Esophagus muscularis mucosa (tissue), 4 donors: ENCODE results near the gene SIAH3. TPM values are rescaled to one million over a fixed set of nuclear protein-coding genes. Genes with fewer than 3 reads are reported as not detected.

Source experiments
- DNase-seq: peaks from one replicate; pipeline ENCODE4 v3.0.0-alpha.2; 2017; ENCODE audit errors: extremely low spot score
- H3K27ac ChIP-seq, 4 donors: fragments of 200-600 bp; sonication (generic); replicated peaks in 1 of 4; 1 replicate in 3 of 4; 2 replicates in 1 of 4; pipeline ENCODE4 v1.5.1; 2016 to 2019; ENCODE audit warnings: mild to moderate bottlenecking in 1 of 4
- H3K27me3 ChIP-seq, 4 donors: fragments of 200-600 bp; sonication (generic); one replicate each; pipeline versions ENCODE4 v1.5.1 to v1.6.0; 2016 to 2019
- H3K36me3 ChIP-seq, 4 donors: fragments of 200-600 bp; sonication (generic); one replicate each; pipeline ENCODE4 v1.5.1; 2016 to 2019
- H3K4me1 ChIP-seq, 4 donors: fragments of 200-600 bp; sonication (generic); one replicate each; pipeline ENCODE4 v1.5.1; 2016 to 2019
- H3K4me3 ChIP-seq, 4 donors: fragments of 200-600 bp; sonication (generic); 1 replicate in 2 of 4; 2 replicates in 2 of 4; pipeline ENCODE4 v1.5.1; 2016 to 2019; ENCODE audit warnings: mild to moderate bottlenecking in 4 of 4, moderate library complexity in 1 of 4
- H3K9me3 ChIP-seq, 4 donors: fragments of 200-600 bp; sonication (generic); 1 replicate in 3 of 4; 2 replicates in 1 of 4; pipeline ENCODE4 v1.5.1; 2016 to 2019
- EP300 ChIP-seq: sonication (generic); formaldehyde crosslinking; IDR thresholded peaks from one replicate; pipeline ENCODE4 v1.6.1; 2017; ENCODE audit warnings: antibody characterized with exemption
- POLR2A ChIP-seq: fragments of 450-650 bp; IDR thresholded peaks from one replicate; pipeline ENCODE4 v1.6.1; 2017; ENCODE audit warnings: antibody characterized with exemption, moderate library complexity, mild to moderate bottlenecking, low read depth
- POLR2AphosphoS5 ChIP-seq, 2 donors: sonication (generic); formaldehyde crosslinking; IDR thresholded peaks; one replicate each; pipeline ENCODE4 v1.6.1; 2017; ENCODE audit warnings: antibody characterized with exemption in 2 of 2
- WGBS: methylation state at CpG from one replicate; pipeline ENCODE4 v1.1.5; 2018; 5-methylcytosine and 5-hydroxymethylcytosine counted together
- intact Hi-C: fragments of 100-400 bp; cut with DNase I; formaldehyde crosslinking; loops from one replicate; pipeline ENCODE4 v1.15.1; 2023
- total RNA-seq, 4 donors: library from RNA; depleted of rRNA; stranded (reverse); fragments of >200 nt; gene quantifications; one replicate each; pipeline versions ENCODE4 v1.1.0 to v1.2.1, GENCODE V29; 2016
- TF ChIP-seq, protein P1 (sequence below), 3 experiments: fragments of 200-600 bp in 2 of 3; fragments of 450-650 bp in 1 of 3; sonication (generic) in 2 of 3; IDR thresholded peaks; one replicate each; pipeline ENCODE4 v1.5.1; 2017 to 2019; ENCODE audit warnings: antibody characterized with exemption in 3 of 3, mild to moderate bottlenecking in 2 of 3, moderate library complexity in 1 of 3

The SIAH3 gene
- total RNA-seq, 4 donors from 2014 or later = not detected

DNA sequence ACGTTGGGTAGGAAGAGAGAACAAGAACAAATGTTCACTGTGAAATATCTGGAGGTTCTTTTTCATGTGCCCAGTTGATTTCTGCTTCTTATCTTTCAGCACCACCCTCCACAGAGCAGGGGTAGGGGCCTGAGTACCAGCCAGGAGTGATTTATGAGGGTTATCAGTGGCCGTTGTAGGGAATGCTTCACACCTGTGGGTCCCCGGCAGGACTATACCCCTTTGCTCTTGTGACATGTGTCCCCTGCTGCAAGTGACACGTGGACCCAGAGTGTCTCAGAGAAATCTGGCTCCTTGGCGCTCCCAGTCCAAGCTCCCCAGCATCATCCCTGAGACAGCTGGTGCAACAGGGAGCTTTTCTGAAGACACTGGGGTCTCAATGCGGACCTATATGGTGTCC is 29.7 kb downstream of the SIAH3 start:
- intact Hi-C loops = no loop called here
- Histone ChIP-seq H3K36me3 (no peaks in the 10 kb centered on the region), H3K27me3 (no peaks in the 10 kb centered on the region), H3K27ac (no peak overlapping the region), H3K4me1 (peaks cover 3 to 16% (median 13%) of the 10 kb centered on the region in 4 donors), H3K4me3 (no peak overlapping the region), H3K9me3 (peaks cover 0 to 4% (median 0%) of the 10 kb centered on the region in 4 donors)
- TF ChIP-seq, protein P1, sequence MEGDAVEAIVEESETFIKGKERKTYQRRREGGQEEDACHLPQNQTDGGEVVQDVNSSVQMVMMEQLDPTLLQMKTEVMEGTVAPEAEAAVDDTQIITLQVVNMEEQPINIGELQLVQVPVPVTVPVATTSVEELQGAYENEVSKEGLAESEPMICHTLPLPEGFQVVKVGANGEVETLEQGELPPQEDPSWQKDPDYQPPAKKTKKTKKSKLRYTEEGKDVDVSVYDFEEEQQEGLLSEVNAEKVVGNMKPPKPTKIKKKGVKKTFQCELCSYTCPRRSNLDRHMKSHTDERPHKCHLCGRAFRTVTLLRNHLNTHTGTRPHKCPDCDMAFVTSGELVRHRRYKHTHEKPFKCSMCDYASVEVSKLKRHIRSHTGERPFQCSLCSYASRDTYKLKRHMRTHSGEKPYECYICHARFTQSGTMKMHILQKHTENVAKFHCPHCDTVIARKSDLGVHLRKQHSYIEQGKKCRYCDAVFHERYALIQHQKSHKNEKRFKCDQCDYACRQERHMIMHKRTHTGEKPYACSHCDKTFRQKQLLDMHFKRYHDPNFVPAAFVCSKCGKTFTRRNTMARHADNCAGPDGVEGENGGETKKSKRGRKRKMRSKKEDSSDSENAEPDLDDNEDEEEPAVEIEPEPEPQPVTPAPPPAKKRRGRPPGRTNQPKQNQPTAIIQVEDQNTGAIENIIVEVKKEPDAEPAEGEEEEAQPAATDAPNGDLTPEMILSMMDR (IDR thresholded peaks at IDR 0.05) = no peak
- TF ChIP-seq POLR2AphosphoS5 (IDR thresholded peaks at IDR 0.05) = no peak
- TF ChIP-seq EP300 = no peak
- no peak for TF ChIP-seq POLR2A
- no peak for DNase-seq
- 90% methylated on average over 6 of the region's 6 CpGs for WGBS

DNA sequence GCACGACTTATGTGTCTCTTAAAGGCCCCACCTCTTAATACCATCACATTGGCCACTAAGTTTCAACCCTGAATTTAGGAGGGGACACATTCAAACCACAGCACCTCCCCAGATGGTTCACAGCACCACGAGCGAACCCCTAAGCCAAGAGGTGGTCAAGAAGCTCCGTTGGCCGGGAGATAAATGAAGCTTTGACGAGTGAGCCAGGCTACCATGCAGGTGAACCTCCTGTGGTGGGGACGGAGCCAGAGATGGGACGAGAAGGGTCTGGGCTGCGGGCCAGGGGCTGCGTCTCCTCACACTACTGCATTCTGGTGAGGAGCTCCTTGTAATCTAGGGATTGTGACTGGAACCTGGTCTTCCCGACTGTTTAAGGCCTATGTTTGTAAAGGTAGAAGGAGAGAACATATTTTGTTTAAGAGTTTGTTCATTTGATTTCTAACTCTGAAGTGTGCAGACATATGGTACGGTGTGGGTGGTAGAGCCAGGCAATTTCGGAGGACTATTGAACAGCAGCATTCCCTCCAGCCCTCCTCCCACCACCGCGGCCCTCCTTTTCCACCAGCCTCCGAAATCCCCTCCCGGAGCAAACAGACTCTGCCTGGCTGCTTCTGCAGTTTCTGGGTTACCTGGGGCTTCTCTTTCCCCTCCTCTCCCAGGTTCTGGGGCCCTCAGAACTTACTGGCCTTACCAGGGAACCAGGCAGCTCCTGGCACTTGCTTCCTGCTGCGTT is 31.3 kb downstream of the SIAH3 start:
- TF ChIP-seq EP300 = no peak
- no peak for TF ChIP-seq POLR2A
- TF ChIP-seq, protein P1 (IDR thresholded peaks at IDR 0.05) = no peak
- no peak for TF ChIP-seq POLR2AphosphoS5 (IDR thresholded peaks at IDR 0.05)
- Histone ChIP-seq H3K27me3 (no peaks in the 10 kb centered on the region), H3K27ac (no peak overlapping the region), H3K36me3 (no peaks in the 10 kb centered on the region), H3K4me3 (no peak overlapping the region), H3K9me3 (peaks cover 0 to 4% (median 0%) of the 10 kb centered on the region in 4 donors), H3K4me1 (peaks cover 3 to 14% (median 11%) of the 10 kb centered on the region in 4 donors)
- WGBS = 92% methylated on average over 18 of the region's 18 CpGs
- no peak for DNase-seq
- intact Hi-C loops = no loop called here

DNA sequence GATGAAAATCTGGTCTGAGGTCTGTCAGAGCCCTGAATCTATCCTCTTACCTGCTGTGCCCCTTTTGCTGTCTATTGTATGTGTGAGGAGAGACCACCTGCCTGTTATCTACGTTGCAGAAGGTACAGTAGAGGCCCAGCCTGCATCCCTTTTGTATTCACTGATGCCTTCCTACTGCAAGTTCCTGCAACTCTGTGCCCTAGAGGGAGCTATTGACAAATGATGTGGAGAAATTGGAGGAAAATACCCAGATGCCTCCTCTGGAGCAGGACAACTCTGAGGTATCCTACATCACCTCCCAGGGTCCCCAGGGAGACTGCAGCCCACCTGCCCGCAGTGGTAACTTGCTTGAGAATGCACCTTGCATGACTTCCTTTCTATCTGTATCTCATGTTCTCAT is 33.7 kb downstream of the SIAH3 start:
- no peaks in the 10 kb centered on the region for H3K27me3 ChIP-seq
- H3K27ac ChIP-seq = no peak overlapping the region
- peaks cover 0 to under 1% (median under 1%) of the 10 kb centered on the region in 4 donors for H3K4me1 ChIP-seq
- no peak overlapping the region for H3K4me3 ChIP-seq
- WGBS = 73% methylated on average over 2 of the region's 2 CpGs
- TF ChIP-seq POLR2AphosphoS5 (IDR thresholded peaks at IDR 0.05) (no peak), EP300 (no peak), POLR2A (no peak)
- TF ChIP-seq, protein P1 (IDR thresholded peaks at IDR 0.05) = no peak
- no peaks in the 10 kb centered on the region for H3K36me3 ChIP-seq
- no peak for DNase-seq
- peaks cover 0 to 4% (median 0%) of the 10 kb centered on the region in 4 donors for H3K9me3 ChIP-seq
- intact Hi-C loops = no loop called here

DNA sequence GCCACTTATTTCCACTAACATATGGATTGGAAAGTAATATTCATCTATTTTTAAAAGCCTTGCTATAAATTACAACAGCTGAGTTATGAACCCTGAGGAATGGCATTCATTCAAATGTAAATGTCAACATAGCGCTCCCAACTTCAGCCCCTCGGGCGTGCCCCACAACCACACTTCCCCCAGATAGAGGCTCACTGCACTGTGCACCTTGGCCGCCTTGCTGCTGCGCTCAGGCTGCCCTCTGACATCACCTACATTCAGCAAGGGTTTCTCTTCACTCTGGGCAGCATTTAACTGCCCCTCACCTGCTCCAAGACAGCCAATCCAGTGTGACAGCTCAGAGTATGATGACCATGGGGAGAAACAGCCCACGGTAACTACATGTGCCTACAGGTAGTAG is 35.1 kb downstream of the SIAH3 start:
- Histone ChIP-seq H3K27ac (no peak overlapping the region), H3K27me3 (no peaks in the 10 kb centered on the region), H3K4me3 (no peak overlapping the region), H3K9me3 (peaks cover 0 to 4% (median 0%) of the 10 kb centered on the region in 4 donors), H3K36me3 (no peaks in the 10 kb centered on the region), H3K4me1 (peaks cover 0 to 5% (median 0%) of the 10 kb centered on the region in 4 donors)
- TF ChIP-seq, protein P1 (IDR thresholded peaks at IDR 0.05) = no peak
- TF ChIP-seq POLR2AphosphoS5 (IDR thresholded peaks at IDR 0.05) (no peak), EP300 (no peak), POLR2A (no peak)
- no peak for DNase-seq
- WGBS = 82% methylated on average over 6 of the region's 6 CpGs
- intact Hi-C loops = no loop called here
